HG03039 (cell line): ENCODE results near the gene CPZ.
"Not testable (repeated sequence)": the region's sequence is repeated elsewhere in the genome, so short reads cannot be mapped to it uniquely, and the experiment has no call there.

Source experiments
- ATAC-seq: cut with Tn5 transposase; IDR thresholded peaks from one replicate; pipeline ENCODE4 v1.9.1; 2021; ENCODE audit warnings: mild to moderate bottlenecking, moderate library complexity; ENCODE audit not compliant: unreplicated experiment

Gene CPZ

GRCh38 chr4:8648816-8649630, 56.5 kb downstream of the CPZ start:
- no peak for ATAC-seq

DNA sequence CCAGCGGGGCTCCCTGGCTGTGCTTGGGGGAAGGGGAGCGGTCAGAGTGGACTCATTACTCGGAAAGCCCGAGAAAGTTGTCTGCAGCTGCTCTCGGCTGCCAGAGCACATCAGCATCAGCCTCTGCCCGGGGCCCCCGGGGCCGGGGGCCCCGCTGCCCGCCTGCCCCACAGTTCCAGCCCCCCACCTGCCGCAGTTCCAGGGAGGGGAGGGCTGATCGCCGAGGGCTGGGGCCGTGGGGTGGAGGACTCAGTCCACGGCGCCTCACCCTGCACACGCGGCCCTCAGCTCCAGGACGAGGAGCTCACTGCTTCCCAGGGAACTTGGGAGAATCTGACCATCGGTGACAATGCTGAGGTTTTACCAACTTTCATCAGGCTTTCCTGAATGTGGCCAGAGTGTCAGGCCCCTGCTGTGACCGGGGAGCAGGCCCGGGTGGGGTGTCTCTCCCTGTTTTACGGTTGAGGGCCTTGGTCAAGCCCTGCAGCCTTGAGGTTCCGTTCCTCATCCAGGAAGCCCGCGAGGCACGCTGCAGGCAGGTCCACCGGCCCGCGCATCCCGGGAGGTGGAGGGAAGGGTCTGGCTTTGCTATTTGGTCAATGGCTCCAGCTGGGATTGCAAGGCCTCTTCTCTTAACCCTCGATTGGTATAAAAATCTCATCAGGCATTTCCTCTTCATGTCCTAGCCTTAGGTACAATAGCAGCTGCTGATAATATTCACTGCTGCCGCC, 57.2 kb downstream of the CPZ start:
- ATAC-seq, result no peak

DNA sequence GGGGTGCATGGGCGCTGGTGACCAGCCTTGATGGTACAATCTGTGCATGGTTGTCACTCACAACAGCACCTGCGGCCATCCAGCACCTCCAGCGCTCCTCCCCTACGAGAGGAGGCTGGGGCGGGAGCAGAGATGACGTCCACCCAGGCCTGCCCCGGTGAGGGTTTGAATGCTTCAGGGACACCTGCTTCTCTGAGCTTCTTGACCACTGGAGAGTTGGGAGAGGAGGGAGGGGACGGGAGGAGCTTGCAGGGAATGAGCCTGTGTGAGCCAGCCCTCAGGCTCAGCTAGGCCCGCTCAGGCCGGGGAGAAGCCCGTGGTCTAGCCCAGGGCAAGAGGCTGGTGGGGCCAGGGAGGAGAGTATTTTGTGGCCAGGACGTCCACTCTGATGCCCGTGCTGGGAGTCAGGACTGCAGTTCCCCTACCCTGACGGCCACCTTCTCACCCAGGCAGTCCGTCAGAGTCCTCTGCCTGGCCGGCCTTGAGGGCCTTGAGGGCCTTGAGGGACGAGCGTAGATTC, 59.2 kb downstream of the CPZ start:
- ATAC-seq, result no peak

GRCh38 chr4:8652181-8653078, 59.9 kb downstream of the CPZ start:
- no peak for ATAC-seq

DNA sequence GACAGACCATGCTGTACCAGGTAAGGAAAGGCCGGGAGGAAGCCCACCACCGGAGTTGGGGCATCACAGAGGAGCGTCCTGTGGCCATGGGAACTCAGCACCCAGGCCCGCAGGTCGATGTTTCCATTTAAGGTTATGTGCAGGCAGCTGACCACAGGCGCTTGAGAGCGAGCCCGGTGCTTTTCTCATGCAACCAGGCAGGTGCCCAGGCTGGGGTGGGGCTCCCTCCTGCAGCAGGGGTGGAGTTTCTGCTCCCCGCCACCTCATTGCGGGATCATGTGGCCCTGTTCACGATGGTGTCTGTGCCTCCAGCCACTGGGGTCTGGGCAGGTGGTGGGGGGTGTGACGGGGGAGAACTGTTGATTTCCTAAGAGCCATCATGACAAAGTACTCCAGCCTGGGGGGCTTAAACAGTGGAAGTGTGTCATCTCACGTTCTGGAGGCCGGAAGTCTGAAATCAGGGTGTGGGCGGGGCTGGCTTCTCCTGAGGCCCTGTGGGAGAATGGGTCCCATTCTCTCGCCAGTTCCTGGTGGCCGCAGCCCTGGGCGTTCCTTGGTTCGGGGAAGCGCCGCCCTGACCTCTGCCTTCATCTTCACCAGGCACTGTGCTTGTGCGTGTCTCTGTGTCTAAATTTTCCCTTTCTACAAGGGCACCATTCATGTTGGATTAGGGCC, 60.9 kb downstream of the CPZ start:
- no peak for ATAC-seq

DNA sequence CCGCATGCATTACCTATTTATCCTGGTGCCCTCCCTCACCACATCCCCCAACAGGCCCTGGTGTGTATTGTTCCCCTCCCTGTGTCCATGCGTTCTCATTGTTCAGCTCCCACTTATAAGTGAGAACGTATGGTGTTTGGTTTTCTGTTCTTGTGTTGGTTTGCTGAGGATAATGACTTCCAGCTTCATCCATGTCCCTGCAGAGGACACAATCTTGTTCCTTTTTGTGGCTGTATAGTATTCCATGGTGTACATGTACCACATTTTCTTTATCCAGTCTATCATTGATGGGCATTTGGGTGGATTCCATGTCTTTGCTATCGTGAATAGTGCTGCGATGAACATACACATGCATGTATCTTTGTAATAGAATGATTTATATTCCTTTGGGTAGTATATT, 61.6 kb downstream of the CPZ start:
- not testable (repeated sequence) for ATAC-seq

GRCh38 chr4:8655411-8656184, 63.0 kb downstream of the CPZ start:
- ATAC-seq, result no peak

- no peak for ATAC-seq
Measured at GRCh38 chr4:8656185-8656517, 63.6 kb downstream of the CPZ start.

- no peak for ATAC-seq
Measured at GRCh38 chr4:8656711-8657380, 64.3 kb downstream of the CPZ start.

DNA sequence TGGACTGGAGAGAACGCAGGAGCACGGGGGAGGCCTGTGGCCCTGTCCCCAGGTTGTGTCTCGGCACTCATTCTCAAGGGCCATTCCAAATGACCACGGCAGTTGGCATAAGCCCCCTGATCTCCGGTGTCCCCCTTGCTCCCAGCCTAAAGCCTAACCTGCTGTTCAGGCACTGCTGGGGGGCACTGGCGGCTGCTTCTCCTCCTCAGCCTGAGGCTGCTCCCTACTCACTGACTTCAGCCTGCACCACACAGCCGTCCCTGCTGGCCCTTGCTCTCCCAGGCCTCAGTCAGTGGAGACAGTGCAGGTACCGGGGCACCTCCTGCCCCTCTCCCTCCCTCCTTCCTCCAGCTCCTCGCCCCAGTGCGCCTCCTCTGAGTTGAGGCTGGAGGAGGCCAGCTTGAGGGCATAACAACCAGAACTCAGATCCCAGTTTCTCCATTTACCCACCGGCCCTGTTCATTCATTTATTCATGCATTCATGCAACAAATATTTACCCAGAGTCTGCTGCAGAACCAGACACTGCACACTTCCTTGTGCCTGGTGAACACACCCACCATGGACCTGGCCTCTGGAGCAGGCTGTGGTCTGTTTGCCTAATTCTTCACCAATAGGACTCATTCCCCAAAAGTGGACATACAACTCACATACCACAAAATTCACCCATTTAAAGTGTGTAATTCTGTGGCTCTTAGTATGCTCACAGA, 65.0 kb downstream of the CPZ start:
- no peak for ATAC-seq

DNA sequence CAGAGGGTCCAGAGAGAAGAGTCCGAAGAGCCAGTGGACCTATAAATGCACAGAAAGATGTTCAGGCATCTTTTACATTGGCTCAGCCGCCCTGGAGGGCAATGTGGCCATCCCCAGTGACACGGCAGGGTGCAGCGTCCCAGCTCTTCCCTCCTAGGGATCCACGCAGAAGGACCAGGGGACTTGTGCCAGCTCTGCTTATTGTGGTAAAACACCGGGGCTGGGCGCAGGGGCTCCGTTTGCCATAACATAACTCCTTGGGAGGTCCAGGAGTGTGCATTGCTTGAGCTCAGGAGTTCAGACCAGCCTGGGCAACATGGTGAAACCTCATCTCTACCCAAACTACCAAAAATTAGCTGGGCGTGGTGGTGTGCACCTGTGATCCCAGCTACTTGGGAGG, 70.2 kb downstream of the CPZ start:
- no peak for ATAC-seq

DNA sequence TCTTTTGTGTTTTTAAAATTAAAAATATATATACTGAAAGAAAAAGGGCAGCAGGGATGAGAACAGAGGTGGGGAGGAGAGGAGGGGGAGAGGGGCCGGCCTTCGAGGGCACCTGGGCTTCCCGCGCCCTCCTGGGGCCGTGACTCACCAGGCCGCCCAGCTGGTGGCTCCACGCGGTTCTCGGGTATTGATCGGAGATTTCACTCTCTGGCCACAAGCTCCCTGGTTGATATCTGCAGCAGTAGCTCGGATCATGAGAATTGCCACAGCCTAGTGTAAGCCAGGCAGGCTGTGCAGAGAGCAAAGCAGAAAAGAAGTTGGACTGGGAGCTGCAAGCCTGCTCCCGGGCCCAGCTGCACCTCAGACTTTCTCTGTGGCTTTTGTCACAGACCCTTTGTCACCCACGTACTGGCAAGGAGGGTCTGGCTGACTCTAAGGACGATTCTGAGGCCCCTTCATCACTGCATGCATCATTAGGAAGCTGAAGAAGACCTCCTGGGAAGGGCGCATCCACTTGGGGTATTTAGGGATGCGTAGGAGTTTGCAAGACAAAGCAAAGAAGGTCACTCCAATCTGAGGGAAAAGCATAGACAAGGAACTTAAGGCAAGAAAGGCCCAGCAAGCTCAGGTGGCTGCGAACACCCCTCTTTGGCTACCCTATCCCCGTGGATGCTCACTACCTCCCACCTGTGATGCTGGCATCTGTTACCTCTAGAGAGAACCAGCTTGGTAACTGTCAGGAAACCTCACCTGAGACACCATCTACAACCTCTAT, 71.7 kb downstream of the CPZ start:
- ATAC-seq, result no peak

DNA sequence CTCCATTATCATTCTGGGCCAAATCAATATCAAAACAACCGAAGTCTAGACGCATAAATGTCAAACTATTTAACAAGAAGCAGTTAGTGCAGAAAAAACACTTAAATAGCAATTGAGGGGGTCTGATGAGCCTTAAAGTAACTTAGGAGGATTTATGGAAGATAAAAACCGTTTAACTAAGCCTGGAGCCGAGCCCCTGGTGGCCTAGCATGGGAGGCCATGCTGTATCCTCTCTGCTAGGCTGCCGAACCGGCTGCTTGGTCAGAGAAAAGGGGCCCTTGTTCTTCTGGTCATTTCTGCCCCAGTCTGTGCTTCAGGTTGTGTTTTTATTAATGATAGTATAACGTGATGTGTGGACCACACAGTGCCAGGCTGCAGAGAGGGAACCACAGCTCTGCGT, 72.4 kb downstream of the CPZ start:
- ATAC-seq, result no peak

DNA sequence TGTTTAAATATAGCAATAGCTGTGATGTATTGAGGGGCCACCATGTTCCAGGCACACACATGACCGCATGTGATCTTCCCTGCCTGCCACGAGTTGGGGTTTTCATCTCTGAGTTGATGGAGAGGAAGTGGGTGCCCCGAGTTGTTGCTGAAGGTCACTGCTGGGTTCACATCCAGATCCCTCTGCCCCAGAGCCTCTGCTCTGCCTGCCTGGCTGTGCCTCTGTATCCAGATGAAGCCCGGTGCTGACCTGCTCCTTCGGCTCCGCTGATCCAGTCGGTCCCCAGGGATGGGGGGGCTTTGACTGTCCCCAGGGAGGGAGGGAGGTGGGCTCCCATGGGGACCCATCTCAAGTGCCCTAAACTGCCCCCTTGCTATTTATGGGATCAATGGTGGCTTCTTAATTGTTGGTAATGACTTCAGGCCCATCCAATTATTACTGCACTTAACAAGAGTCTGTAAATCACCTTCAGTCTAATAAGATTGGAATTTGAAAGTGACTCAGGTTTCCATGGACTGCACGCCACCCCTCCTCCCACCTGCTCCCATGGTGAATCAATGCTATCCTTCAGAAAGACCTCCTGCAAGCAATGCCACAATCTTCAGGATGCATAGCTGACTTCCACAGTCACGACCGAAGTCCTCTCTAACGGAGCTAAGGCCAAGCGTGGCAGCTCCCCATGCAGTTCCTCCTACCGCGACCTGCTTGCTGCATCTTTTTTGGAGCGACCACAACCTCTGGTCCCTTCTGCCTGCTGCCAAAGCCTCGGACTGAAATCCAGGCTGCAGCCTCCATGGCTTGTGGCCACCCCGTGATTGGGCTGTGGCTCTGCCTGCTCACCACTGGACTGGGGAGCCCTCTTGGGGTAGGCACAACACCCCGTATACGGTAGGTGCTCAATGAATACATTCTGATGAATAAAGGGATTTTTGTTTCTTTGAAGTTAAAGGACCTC, 73.1 kb downstream of the CPZ start:
- ATAC-seq, result no peak

DNA sequence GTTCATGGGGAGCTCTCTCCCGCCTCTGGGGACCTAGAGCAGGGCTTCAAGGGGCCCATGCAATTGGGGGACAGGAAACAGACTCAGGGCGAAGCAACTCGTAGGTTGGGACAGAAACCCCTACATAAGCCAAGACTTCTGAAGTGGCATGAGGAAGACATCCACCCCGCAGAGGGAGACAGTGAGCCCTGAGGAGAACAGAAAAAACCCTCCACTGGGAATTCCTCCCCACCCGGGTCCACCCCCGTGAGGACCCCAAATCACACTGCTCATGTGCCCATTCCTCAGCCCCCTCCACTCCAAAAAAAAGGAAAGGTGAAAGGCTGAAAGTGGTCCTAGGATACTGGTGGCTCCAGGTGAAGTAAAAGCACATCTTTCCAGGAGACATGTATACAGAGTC, 74.0 kb downstream of the CPZ start:
- no peak for ATAC-seq
